Lung (tissue), 12 donors: ENCODE results near the gene ADGRD1. TPM values are rescaled to one million over a fixed set of nuclear protein-coding genes. Genes with fewer than 3 reads are reported as not detected.

Experiments used
- ATAC-seq: fragments of 200-7000 bp; cut with Tn5 transposase; one replicate; pipeline ENCODE4 v1.9.1; 2020; ENCODE audit warnings: moderate number of reproducible peaks; ENCODE audit not compliant: insufficient read depth, low FRiP score
- DNase-seq, 3 donors: peaks; one replicate each; pipeline ENCODE4 v3.0.0-alpha.2; 2013 to 2017
- H3K27ac ChIP-seq, 2 donors: one replicate each; pipeline ENCODE4 v1.5.1; 2013; ENCODE audit warnings: mild to moderate bottlenecking in 2 of 2, moderate library complexity in 2 of 2, control low read depth in 1 of 2, inconsistent platforms in 1 of 2, low read depth in 1 of 2, low read length in 1 of 2
- H3K27me3 ChIP-seq, 3 donors: one replicate each; pipeline ENCODE4 v1.5.1; 2013; ENCODE audit warnings: low read length in 2 of 3; ENCODE audit not compliant: control insufficient read depth in 3 of 3, insufficient read depth in 3 of 3
- H3K36me3 ChIP-seq, 4 donors: one replicate each; pipeline ENCODE4 v1.5.1; 2013; ENCODE audit warnings: low read length in 4 of 4, mild to moderate bottlenecking in 1 of 4, moderate library complexity in 1 of 4; ENCODE audit not compliant: control insufficient read depth in 4 of 4, insufficient read depth in 4 of 4
- H3K4me1 ChIP-seq, 5 donors: one replicate each; pipeline ENCODE4 v1.5.1; 2013; ENCODE audit warnings: low read length in 5 of 5, mild to moderate bottlenecking in 2 of 5, moderate library complexity in 1 of 5; ENCODE audit not compliant: control insufficient read depth in 5 of 5, insufficient read depth in 5 of 5
- H3K4me3 ChIP-seq: one replicate; pipeline ENCODE4 v1.5.1; 2013; ENCODE audit warnings: mild to moderate bottlenecking, control low read depth, moderate library complexity
- H3K9ac ChIP-seq, 2 donors: one replicate each; pipeline ENCODE4 v1.5.1; 2013; ENCODE audit warnings: low read length in 2 of 2, control low read depth in 1 of 2; ENCODE audit not compliant: insufficient read depth in 1 of 2
- H3K9me3 ChIP-seq, 4 donors: one replicate each; pipeline ENCODE4 v1.5.1; 2013; ENCODE audit warnings: low read length in 3 of 4, mild to moderate bottlenecking in 1 of 4, moderate library complexity in 1 of 4; ENCODE audit not compliant: control insufficient read depth in 4 of 4, insufficient read depth in 3 of 4
- WGBS, 2 donors: extraction: QIAGEN DNeasy Blood & Tissue Kit; methylation state at CpG; one replicate each; pipeline ENCODE4 v1.1.7; 2013; 5-methylcytosine and 5-hydroxymethylcytosine counted together
- polyA plus RNA-seq, 2 donors: library from polyadenylated mRNA; stranded (reverse); fragments of 200-250 nt; gene quantifications; one replicate each; pipeline ENCODE4 v1.2.1, GENCODE V29; 2013
- total RNA-seq, 2 donors: library from RNA; depleted of rRNA in 1 of 2; stranded (reverse); fragments of >200 nt in 1 of 2; gene quantifications; one replicate each; pipeline ENCODE4 v1.2.1, GENCODE V29; 2014 to 2021
- TF ChIP-seq, protein P1 (sequence below): IDR thresholded peaks from 2 replicates; pipeline ENCODE4 v1.5.1; 2012; ENCODE audit warnings: mild to moderate bottlenecking; ENCODE audit errors: control extremely low read depth, extremely low read depth
- donor health status: control.
- donor health status: control.
- donor health status: Bipolar disorder and iron deficiency.
- donor health status: healthy.
- donor health status: DM: yes; HTN: yes; CAD: no.

Gene ADGRD1
- total and polyA plus RNA-seq, 4 donors, result 23.5 to 85.6 (median 46.7) TPM

GRCh38 chr12:131137836-131138637 is 184.3 kb downstream of the ADGRD1 start:
- whole genome bisulfite sequencing, 2 donors, result 75 to 82% methylated on average over 28 of the region's 28 CpGs
- TF ChIP-seq, protein P1, sequence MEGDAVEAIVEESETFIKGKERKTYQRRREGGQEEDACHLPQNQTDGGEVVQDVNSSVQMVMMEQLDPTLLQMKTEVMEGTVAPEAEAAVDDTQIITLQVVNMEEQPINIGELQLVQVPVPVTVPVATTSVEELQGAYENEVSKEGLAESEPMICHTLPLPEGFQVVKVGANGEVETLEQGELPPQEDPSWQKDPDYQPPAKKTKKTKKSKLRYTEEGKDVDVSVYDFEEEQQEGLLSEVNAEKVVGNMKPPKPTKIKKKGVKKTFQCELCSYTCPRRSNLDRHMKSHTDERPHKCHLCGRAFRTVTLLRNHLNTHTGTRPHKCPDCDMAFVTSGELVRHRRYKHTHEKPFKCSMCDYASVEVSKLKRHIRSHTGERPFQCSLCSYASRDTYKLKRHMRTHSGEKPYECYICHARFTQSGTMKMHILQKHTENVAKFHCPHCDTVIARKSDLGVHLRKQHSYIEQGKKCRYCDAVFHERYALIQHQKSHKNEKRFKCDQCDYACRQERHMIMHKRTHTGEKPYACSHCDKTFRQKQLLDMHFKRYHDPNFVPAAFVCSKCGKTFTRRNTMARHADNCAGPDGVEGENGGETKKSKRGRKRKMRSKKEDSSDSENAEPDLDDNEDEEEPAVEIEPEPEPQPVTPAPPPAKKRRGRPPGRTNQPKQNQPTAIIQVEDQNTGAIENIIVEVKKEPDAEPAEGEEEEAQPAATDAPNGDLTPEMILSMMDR, result no peak
- H3K36me3 ChIP-seq, result peaks cover 0 to 21% (median 0%) of the 10 kb centered on the region in 4 donors
- H3K27ac ChIP-seq, result no peak overlapping the region
- no peaks in the 10 kb centered on the region for H3K9me3 ChIP-seq
- peaks cover 0 to 3% (median 0%) of the 10 kb centered on the region in 3 donors for H3K27me3 ChIP-seq
- no peaks in the 10 kb centered on the region for H3K4me1 ChIP-seq
- no peak overlapping the region for H3K4me3 ChIP-seq
- DNase-seq (peak; percentile 36 to 75 (median 61)), ATAC-seq (no peak)
- H3K9ac ChIP-seq, result no peak overlapping the region

DNA sequence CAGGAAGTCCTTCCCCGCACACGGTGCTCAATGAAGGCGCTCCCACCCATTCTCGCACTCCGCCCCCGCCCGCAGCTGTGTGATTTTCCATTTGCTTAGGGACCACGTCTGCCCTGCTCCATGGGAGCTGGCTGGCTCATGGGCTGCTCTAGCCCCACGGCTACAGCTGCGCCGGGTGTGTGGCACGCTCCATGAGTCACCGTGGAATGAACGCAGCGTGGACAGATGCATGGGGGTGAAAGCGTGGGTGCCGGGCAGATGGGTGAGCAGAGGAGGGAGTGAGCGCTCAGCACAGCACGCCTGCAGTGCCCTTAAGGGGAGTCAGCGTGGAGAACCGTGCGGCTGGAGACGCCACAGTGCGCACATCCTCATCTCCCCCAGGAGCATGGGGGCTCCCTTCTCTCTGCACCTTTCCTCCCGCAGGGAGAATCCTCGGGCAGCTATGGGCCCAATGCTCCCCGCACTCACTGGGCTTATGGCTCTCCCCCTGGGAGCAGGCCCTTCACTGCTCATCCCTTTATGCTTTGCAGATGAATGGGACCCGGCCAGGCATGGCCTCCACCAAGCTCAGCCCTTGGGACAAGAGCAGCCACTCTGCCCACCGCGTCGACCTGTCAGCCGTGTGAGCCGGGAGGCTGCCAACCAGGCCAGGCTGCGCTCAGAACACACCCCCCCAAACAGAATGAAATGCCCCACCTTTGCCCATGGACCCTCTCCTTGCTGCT is 185.1 kb downstream of the ADGRD1 start:
- H3K4me3 ChIP-seq, result no peak overlapping the region
- no peak overlapping the region for H3K27ac ChIP-seq
- H3K36me3 ChIP-seq, result peaks cover 0 to 17% (median 0%) of the 10 kb centered on the region in 4 donors
- WGBS, 2 donors, result 92 to 97% methylated on average over 34 of the region's 34 CpGs
- DNase-seq (no peak), ATAC-seq (no peak)
- TF ChIP-seq, protein P1, result no peak
- no peak overlapping the region for H3K9ac ChIP-seq
- no peaks in the 10 kb centered on the region for H3K9me3 ChIP-seq
- H3K27me3 ChIP-seq, result peaks cover 0 to 3% (median 0%) of the 10 kb centered on the region in 3 donors
- no peaks in the 10 kb centered on the region for H3K4me1 ChIP-seq

DNA sequence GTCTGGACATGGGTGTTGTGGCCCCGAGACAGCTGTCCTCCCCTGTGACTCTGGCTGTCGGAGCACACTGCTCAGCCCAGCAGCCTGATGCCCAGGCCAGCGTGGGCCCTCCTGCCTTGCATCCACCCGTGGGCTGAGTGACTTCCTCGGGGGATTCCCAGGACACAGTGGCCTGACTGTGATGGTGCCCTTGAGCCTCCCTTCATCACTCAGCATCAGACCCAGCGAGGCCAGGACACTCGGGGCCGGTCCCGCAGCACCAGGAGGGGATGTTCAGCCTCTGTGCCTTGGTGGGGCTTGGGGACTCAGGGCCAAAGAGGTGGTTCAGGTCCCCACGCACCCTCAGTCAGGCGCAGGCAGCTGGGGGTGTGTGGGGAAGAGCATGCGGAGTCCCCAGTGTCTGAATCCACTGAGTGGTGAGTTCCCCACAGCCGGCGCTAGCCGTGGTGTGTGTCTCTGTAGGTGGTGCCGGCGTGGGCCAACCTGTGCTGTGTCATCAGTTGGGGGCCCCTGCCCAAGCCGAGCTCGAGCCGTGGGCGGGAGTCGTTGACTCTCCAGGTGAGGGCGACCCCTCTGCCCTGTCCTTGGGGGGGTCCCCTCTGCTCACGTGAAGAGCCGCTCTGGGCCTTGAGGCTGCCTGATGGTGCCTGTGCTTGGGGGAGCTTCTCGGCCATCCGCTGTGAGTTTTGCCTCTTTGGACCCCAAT is 185.8 kb downstream of the ADGRD1 start:
- Histone ChIP-seq H3K4me1 (no peaks in the 10 kb centered on the region), H3K27ac (no peak overlapping the region), H3K27me3 (peaks cover 0 to 3% (median 0%) of the 10 kb centered on the region in 3 donors), H3K9ac (no peak overlapping the region), H3K36me3 (peaks cover 0 to 17% (median 0%) of the 10 kb centered on the region in 4 donors), H3K9me3 (no peaks in the 10 kb centered on the region), H3K4me3 (no peak overlapping the region)
- 92 to 95% methylated on average over 27 of the region's 27 CpGs for WGBS, 2 donors
- DNase-seq, result no peak
- no peak for ATAC-seq
- TF ChIP-seq, protein P1, result no peak
